Ishikawa (cell line): Measurements from ENCODE around the gene PILRB.

Experiments
- CREB1 ChIP-seq: IDR thresholded peaks from 2 replicates; pipeline ENCODE4 v1.6.1; 2012; ENCODE audit warnings: low read depth
- FOXM1 ChIP-seq: IDR thresholded peaks from 2 replicates; pipeline ENCODE4 v1.6.1; 2012; ENCODE audit warnings: low read depth, borderline replicate concordance
- RAD21 ChIP-seq: IDR thresholded peaks from 2 replicates; pipeline ENCODE4 v1.6.1; 2012; ENCODE audit warnings: low read depth
- TAF1 ChIP-seq: IDR thresholded peaks from 2 replicates; pipeline ENCODE4 v1.6.1; 2012; ENCODE audit warnings: low read depth, mild to moderate bottlenecking
- TEAD4 ChIP-seq: IDR thresholded peaks from 2 replicates; pipeline ENCODE4 v1.6.1; 2012
- USF1 ChIP-seq: IDR thresholded peaks from 2 replicates; pipeline ENCODE4 v1.6.1; 2012
- YY1 ChIP-seq: IDR thresholded peaks from 2 replicates; pipeline ENCODE4 v1.6.1; 2012; ENCODE audit warnings: low read depth
- ZBTB7A ChIP-seq: IDR thresholded peaks from 2 replicates; pipeline ENCODE4 v1.6.1; 2012; ENCODE audit warnings: low read depth
- TF ChIP-seq, protein P1 (sequence below): IDR thresholded peaks from 2 replicates; pipeline ENCODE4 v1.6.1; 2012

DNA sequence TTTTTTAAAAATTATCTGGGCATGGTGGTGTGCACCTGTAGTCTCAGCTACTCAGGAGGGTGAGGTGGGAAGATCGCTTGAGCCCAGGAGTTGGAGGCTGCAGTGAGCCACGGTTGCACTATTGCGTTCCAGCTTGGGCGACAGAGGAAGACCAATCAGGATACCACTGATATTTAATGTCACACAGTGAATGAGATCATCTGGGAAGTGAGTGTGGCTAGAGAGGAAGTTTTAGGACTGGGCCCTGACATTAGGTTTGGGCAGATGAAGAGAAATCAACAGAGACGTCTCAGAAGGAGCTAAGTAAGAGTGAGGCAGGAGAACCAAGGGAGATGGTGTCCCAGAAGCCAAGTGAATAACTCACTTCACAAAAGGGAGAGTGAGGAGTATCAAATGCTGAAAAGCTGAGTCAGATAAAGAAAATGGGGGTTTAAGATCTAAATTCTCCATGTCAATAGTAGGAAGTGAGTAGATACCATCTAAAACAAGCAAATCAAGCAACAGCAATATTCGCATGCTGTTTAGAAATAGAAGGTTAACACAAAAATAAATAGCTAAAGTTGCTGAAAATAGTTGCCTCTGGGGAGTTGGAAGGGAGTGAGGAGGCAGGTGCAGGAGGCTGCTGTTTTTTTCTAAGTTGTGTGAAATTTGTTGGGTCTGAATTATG is 26.8 kb downstream of the PILRB start:
- TF ChIP-seq, protein P1, sequence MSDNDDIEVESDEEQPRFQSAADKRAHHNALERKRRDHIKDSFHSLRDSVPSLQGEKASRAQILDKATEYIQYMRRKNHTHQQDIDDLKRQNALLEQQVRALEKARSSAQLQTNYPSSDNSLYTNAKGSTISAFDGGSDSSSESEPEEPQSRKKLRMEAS = no peak
- TF ChIP-seq CREB1 (no peak), TEAD4 (no peak), TAF1 (no peak), RAD21 (no peak), USF1 (no peak), YY1 (no peak), ZBTB7A (no peak), FOXM1 (no peak)
